Kidney epithelial cell (primary cell): ENCODE data around the gene P2RY12. TPM values are rescaled to one million over a fixed set of nuclear protein-coding genes. Genes with fewer than 3 reads are reported as not detected.

Experiments used
- DNase-seq: peaks from one replicate; pipeline ENCODE4 v3.0.0-alpha.2; 2010; ENCODE audit warnings: low read depth
- H3K27me3 ChIP-seq: 2 replicates; pipeline ENCODE4 v1.6.0; 2011; ENCODE audit warnings: low read length; ENCODE audit not compliant: control insufficient read depth, insufficient read depth
- H3K36me3 ChIP-seq: 2 replicates; pipeline ENCODE4 v1.5.1; 2011; ENCODE audit warnings: low read length; ENCODE audit not compliant: control insufficient read depth, insufficient read depth
- H3K4me3 ChIP-seq: 2 replicates; pipeline ENCODE4 v1.5.1; 2011; ENCODE audit warnings: low read depth, mild to moderate bottlenecking, control low read depth, low read length
- total RNA-seq: library from RNA; depleted of rRNA; stranded (reverse); fragments of >200 nt; gene quantifications from 2 replicates; pipeline ENCODE4 v1.2.3, GENCODE V29; 2015
- TF ChIP-seq, protein P1 (sequence below): IDR thresholded peaks from 2 replicates; pipeline ENCODE4 v1.5.1; 2011; ENCODE audit warnings: mild to moderate bottlenecking, moderate library complexity, low read length, control low read depth, inconsistent platforms; ENCODE audit not compliant: insufficient read depth, poor library complexity, severe bottlenecking

The P2RY12 gene
- total RNA-seq, 1 donor from 2014 or later, result not detected

DNA sequence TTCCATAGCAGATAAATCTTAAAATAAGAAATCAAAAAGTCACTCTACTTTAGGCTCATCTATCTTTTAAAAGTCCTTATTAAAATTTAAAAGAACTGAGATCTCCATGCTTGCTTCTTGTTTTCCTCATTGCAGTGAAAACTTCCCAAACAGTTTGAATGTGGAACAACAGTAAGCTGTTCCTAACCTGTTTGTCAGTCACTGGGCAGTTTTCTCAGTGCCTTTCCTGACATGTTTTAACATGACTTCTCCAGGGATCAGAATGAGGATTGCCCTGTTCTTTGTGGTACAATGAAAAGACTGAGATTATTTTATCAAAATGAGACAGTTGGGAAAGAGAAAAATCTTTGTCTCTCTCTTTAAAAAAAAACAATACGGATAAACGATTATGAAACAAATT is 68.7 kb downstream of the P2RY12 start:
- peak overlapping the region; percentile 4 for H3K4me3 ChIP-seq
- DNase-seq, result no peak
- TF ChIP-seq, protein P1, sequence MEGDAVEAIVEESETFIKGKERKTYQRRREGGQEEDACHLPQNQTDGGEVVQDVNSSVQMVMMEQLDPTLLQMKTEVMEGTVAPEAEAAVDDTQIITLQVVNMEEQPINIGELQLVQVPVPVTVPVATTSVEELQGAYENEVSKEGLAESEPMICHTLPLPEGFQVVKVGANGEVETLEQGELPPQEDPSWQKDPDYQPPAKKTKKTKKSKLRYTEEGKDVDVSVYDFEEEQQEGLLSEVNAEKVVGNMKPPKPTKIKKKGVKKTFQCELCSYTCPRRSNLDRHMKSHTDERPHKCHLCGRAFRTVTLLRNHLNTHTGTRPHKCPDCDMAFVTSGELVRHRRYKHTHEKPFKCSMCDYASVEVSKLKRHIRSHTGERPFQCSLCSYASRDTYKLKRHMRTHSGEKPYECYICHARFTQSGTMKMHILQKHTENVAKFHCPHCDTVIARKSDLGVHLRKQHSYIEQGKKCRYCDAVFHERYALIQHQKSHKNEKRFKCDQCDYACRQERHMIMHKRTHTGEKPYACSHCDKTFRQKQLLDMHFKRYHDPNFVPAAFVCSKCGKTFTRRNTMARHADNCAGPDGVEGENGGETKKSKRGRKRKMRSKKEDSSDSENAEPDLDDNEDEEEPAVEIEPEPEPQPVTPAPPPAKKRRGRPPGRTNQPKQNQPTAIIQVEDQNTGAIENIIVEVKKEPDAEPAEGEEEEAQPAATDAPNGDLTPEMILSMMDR, result no peak
- no peaks in the 10 kb centered on the region for H3K27me3 ChIP-seq
- no peaks in the 10 kb centered on the region for H3K36me3 ChIP-seq

GRCh38 chr3:151315136-151315535 is 69.4 kb downstream of the P2RY12 start:
- Histone ChIP-seq H3K36me3 (no peaks in the 10 kb centered on the region), H3K27me3 (no peaks in the 10 kb centered on the region), H3K4me3 (no peak overlapping the region)
- TF ChIP-seq, protein P1, result no peak
- no peak for DNase-seq

GRCh38 chr3:151314593-151314992 is 70.0 kb downstream of the P2RY12 start:
- TF ChIP-seq, protein P1, result no peak
- Histone ChIP-seq H3K36me3 (no peaks in the 10 kb centered on the region), H3K4me3 (no peak overlapping the region), H3K27me3 (no peaks in the 10 kb centered on the region)
- no peak for DNase-seq

DNA sequence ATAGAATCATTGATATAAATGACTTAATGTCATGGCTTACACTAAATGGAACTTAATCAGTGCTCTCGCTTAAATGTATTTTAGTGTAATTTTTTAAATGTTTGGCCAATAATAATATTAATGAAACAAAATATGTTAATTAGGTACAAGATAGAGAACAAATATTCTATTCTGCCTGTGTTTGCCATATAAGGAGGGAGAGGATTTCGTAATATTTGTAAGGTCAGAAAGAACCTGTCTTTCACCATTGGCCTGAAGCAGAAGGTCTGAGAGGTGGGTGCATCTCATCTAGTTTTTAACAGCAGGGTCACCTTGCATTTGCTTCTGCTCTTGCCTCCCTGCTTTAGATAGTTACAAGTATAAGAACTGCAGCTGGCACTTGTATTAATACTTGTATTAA is 70.4 kb downstream of the P2RY12 start:
- DNase-seq, result no peak
- TF ChIP-seq, protein P1, result no peak
- H3K36me3 ChIP-seq, result no peaks in the 10 kb centered on the region
- no peak overlapping the region for H3K4me3 ChIP-seq
- no peaks in the 10 kb centered on the region for H3K27me3 ChIP-seq

GRCh38 chr3:151312972-151313371 is 71.6 kb downstream of the P2RY12 start:
- no peak overlapping the region for H3K4me3 ChIP-seq
- TF ChIP-seq, protein P1, result no peak
- H3K27me3 ChIP-seq, result no peaks in the 10 kb centered on the region
- DNase-seq, result no peak
- no peaks in the 10 kb centered on the region for H3K36me3 ChIP-seq

DNA sequence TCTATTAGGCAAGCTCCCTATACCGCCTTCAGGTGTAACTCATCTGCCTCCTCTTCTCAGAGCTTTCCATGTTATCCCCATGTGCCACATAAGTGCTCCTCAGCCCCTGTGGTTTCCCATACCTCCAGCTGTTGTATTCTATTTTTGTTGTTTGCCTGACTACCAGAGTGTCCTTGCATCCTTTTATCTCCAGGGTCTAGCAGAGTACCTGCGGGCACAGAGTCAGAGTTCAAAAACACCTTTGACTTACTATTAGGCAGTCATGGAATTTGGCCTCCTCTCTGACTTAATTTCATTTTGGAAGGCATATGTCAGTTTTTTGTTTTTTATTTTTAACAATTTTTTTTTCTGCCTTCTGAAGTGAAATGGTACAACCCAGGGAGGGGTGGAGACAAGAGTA is 75.0 kb downstream of the P2RY12 start:
- H3K4me3 ChIP-seq, result no peak overlapping the region
- no peak for DNase-seq
- no peaks in the 10 kb centered on the region for H3K36me3 ChIP-seq
- no peaks in the 10 kb centered on the region for H3K27me3 ChIP-seq
- TF ChIP-seq, protein P1, result no peak
